Right lobe of liver (tissue), 4 donors: Measurements from ENCODE around the gene OR1K1.

Source experiments
- CTCF ChIP-seq, 4 donors: fragments of 200-600 bp in 3 of 4; fragments of 450-650 bp in 1 of 4; IDR thresholded peaks; one replicate each; pipeline versions ENCODE4 v1.5.1 to v1.8.0; 2016 to 2022; ENCODE audit warnings: antibody characterized with exemption in 4 of 4, mild to moderate bottlenecking in 2 of 4
- POLR2A ChIP-seq: fragments of 450-650 bp; IDR thresholded peaks from one replicate; pipeline ENCODE4 v1.6.1; 2017; ENCODE audit warnings: antibody characterized with exemption, mild to moderate bottlenecking
- donor health status: DM: no; HTN: no; CAD: no.
- donor health status: DM: no; HTN: no; CAD: no.
- donor health status: DM: no; HTN: yes; CAD: no.

DNA sequence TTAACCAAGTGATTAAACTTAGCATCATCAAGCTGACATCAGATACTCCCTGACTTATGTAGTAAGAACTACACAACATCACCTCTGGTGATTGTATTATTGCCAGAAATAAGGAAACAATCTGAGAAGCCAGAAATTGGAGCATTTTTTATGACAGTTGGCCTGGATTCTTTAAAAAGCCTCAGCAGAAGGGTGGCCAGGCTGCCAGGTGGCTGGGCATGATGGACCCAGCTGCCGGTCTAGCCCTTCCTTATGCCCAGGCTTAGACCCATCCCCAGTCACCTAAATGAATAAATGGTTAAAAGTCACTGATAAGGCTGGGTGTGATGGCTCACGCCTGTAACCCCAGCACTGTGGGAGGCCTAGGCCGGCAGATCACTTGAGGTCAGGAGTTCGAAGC, 12.8 kb downstream of the OR1K1 start:
- TF ChIP-seq POLR2A (no peak), CTCF (IDR thresholded peaks at IDR 0.05) (no peak)
